Glutamatergic neuron (in vitro differentiated cells): ENCODE results near the gene GSG1L. TPM values are rescaled to one million over a fixed set of nuclear protein-coding genes. Genes with fewer than 3 reads are reported as not detected.

ENCODE experiments used
- DNase-seq: peaks from one replicate; pipeline ENCODE4 v3.0.0; 2022
- H3K27ac Mint-ChIP-seq: one replicate; pipeline ENCODE4 v1.8.0; 2020; ENCODE audit warnings: mild to moderate bottlenecking, mixed read lengths, inconsistent platforms; ENCODE audit not compliant: unreplicated experiment
- H3K27me3 Mint-ChIP-seq: one replicate; pipeline ENCODE4 v1.8.0; 2020; ENCODE audit warnings: mild to moderate bottlenecking, moderate library complexity, mixed read lengths, inconsistent platforms; ENCODE audit not compliant: unreplicated experiment
- H3K36me3 Mint-ChIP-seq: one replicate; pipeline ENCODE4 v1.8.0; 2020; ENCODE audit warnings: mild to moderate bottlenecking, mixed read lengths, inconsistent platforms; ENCODE audit not compliant: unreplicated experiment
- H3K4me1 Mint-ChIP-seq: one replicate; pipeline ENCODE4 v1.8.0; 2020; ENCODE audit warnings: mild to moderate bottlenecking, low read depth, mixed read lengths, inconsistent platforms; ENCODE audit not compliant: unreplicated experiment
- H3K4me3 Mint-ChIP-seq: one replicate; pipeline ENCODE4 v1.8.0; 2020; ENCODE audit warnings: mild to moderate bottlenecking, mixed read lengths, inconsistent platforms; ENCODE audit not compliant: unreplicated experiment
- H3K9me3 Mint-ChIP-seq: one replicate; pipeline ENCODE4 v1.8.0; 2020; ENCODE audit warnings: mild to moderate bottlenecking, moderate library complexity, mixed read lengths, inconsistent platforms; ENCODE audit not compliant: unreplicated experiment
- CTCF ChIP-seq: fragments of 200-600 bp; sonication (generic); IDR thresholded peaks from one replicate; pipeline ENCODE4 v1.5.0; 2021; ENCODE audit not compliant: partially characterized antibody, unreplicated experiment
- long read RNA-seq: library from polyadenylated mRNA; unstranded; transcript quantifications from one replicate; pipeline ENCODE4 v2.0.0, GENCODE V29; 2020; ENCODE audit not compliant: unreplicated experiment
- total RNA-seq: library from RNA; stranded (reverse); fragmentation: NEBNext Ultra II Directional; extraction: Animal tissue kit (Norgen Biotek cat#: 25700); gene quantifications from one replicate; pipeline ENCODE4 v1.2.1, GENCODE V29; 2021; ENCODE audit not compliant: unreplicated experiment

GSG1L gene
- total RNA-seq: 0.91 TPM
- long read RNA-seq: 0 reads

GRCh38 chr16:28063591-28064061 is at the start of gene GSG1L:
Gene GSG1L, minus strand, starts transcription at chr16:28063714. Its CDS starts 290 bp downstream, at chr16:28063424.
- Mint-ChIP-seq H3K9me3 (peaks cover 4% of the 10 kb centered on the region), H3K27ac (no peak within 1 kb of the TSS), H3K4me3 (no peak within 1 kb of the TSS), H3K4me1 (no peaks in the 10 kb centered on the region), H3K27me3 (peaks cover 23% of the 10 kb centered on the region), H3K36me3 (no peaks in the 10 kb centered on the region)
- no peak for TF ChIP-seq CTCF
- DNase-seq: peak; percentile 49

GRCh38 chr16:28112908-28113307 is 49.4 kb upstream of the GSG1L start:
- H3K36me3 Mint-ChIP-seq: no peaks in the 10 kb centered on the region

GRCh38 chr16:28110977-28111376 is 47.5 kb upstream of the GSG1L start:
- no peaks in the 10 kb centered on the region for H3K36me3 Mint-ChIP-seq

More at GRCh38 chr16:28112908-28113307, 49.4 kb upstream of the GSG1L start:
- Mint-ChIP-seq H3K9me3 (peaks cover 5% of the 10 kb centered on the region), H3K27ac (peak overlapping the region; percentile 62), H3K27me3 (peaks cover 3% of the 10 kb centered on the region), H3K4me1 (peaks cover 1% of the 10 kb centered on the region), H3K4me3 (no peak overlapping the region)
- DNase-seq: no peak
- TF ChIP-seq CTCF: no peak

GRCh38 chr16:28110479-28110878 is 47.0 kb upstream of the GSG1L start:
- no peak for TF ChIP-seq CTCF
- Mint-ChIP-seq H3K4me1 (no peaks in the 10 kb centered on the region), H3K27ac (no peak overlapping the region), H3K27me3 (no peaks in the 10 kb centered on the region), H3K9me3 (peaks cover 3% of the 10 kb centered on the region), H3K36me3 (no peaks in the 10 kb centered on the region), H3K4me3 (no peak overlapping the region)
- DNase-seq: no peak

More at GRCh38 chr16:28110977-28111376, 47.5 kb upstream of the GSG1L start:
- DNase-seq: no peak
- Mint-ChIP-seq H3K4me3 (no peak overlapping the region), H3K4me1 (peaks cover 1% of the 10 kb centered on the region), H3K27me3 (peaks cover 2% of the 10 kb centered on the region), H3K9me3 (peaks cover 3% of the 10 kb centered on the region), H3K27ac (no peak overlapping the region)
- TF ChIP-seq CTCF: no peak

GRCh38 chr16:28110074-28110473 is 46.6 kb upstream of the GSG1L start:
- Mint-ChIP-seq H3K4me1 (no peaks in the 10 kb centered on the region), H3K36me3 (no peaks in the 10 kb centered on the region), H3K27ac (no peak overlapping the region), H3K4me3 (no peak overlapping the region), H3K9me3 (peaks cover 3% of the 10 kb centered on the region), H3K27me3 (no peaks in the 10 kb centered on the region)
- no peak for DNase-seq
- TF ChIP-seq CTCF: no peak
